ENCODE results near the gene KHDC1L.
"Not testable (repeated sequence)": the region's sequence is repeated elsewhere in the genome, so short reads cannot be mapped to it uniquely, and the experiment has no call there.

Gene KHDC1L, protein sequence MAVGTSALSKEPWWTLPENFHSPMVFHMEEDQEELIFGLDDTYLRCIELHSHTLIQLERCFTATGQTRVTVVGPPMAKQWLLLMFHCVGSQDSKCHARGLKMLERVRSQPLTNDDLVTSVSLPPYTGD

DNA sequence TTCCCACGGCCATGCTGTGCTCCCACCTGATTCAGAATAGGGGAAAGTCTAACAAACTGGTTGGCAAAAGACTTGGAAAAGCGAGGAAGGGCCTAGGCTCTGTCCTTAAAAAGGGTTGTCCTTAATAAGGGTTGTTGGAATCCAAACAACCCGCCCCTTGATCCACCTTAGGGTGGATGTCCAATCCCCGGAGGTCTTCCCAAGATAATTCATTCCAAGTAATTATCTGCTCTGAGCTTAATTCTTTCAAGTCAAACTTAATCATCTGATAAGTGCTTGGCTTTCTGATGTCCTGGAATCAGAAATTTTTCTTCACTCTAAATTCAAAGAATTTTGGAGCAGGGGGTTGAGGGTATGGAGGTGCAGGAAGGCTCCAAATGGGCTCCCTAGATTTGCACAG lies at the start of gene KHDC1L:
KHDC1L (minus strand) TSS at position 101 of the 400 bp plus-strand sequence; CDS start at position 13, 88 bp downstream.
- no peak for DNase-seq

DNA sequence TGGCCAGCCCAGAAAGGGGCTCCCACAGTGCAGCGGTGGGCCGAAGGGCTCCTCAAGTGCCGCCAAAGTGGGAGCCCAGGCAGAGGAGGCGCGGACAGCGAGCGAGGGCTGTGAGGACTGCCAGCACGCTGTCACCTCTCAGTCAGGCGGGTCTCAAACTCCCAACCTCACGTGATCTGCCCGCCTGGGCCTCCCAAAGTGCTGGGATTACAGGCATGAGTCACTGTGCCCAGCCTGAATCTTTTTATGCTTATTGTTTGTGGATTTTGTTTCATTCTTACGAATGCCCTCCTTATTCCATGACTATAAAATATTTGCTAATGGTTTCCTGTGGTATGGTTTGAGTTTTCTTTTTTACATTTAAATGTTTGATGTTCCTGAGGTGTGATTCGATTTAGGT lies 44.0 kb upstream of the KHDC1L start:
- DNase-seq: not testable (repeated sequence)

DNA sequence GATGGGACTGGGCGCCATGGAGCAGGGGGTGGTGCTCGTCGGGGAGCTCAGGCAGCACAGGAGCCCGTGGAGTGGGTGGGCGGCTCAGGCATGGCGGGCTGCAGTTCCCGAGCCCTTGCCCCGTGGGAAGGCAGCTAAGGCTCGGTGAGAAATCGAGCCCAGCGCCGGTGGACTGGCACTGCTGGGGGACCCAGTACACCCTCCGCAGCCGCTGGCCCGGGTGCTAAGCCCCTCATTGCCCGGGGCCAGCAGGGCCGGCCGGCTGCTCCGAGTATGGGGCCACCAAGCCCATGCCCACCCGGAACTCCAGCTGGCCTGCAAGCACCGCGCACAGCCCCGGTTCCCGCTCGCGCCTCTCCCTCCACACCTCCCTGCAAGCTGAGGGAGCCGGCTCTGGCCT lies 43.6 kb upstream of the KHDC1L start:
- DNase-seq: not testable (repeated sequence)

DNA sequence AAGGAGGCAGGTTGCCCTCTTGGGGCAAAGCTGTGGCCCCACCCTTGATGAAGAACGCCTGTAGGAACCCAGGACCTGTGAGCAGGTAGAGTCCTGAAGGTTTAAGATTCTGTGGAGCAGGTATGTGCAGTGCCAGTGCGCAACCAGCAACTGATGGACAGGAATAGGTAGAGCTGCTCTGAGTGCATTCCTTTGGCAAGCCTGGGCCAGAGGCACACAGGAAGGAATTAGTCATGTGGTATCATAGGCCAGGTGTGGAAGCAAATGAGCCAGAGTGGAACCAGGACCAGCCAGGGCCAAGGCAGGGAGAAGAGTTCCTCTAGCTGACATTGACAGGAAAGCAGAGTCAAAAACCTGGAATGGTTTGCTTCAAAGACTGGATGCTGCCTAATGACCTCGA lies 39.1 kb upstream of the KHDC1L start:
- DNase-seq: no peak

DNA sequence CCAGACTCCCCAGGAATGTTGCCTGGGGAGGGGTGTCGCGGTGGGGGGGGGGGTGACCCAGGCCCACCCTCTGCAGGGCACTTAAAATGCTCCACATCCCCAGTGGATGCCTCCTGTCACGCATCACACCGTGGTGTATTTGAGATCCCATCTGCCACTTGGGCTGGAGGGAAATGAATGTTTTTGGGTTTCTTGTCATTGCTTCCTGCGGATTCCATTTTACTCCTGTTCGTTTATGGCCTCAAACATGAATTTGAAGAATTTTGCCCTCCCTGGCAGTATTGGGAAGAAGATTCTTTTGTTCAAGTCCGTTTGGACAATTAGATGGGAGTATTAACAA lies 38.2 kb upstream of the KHDC1L start:
- no peak for DNase-seq

DNA sequence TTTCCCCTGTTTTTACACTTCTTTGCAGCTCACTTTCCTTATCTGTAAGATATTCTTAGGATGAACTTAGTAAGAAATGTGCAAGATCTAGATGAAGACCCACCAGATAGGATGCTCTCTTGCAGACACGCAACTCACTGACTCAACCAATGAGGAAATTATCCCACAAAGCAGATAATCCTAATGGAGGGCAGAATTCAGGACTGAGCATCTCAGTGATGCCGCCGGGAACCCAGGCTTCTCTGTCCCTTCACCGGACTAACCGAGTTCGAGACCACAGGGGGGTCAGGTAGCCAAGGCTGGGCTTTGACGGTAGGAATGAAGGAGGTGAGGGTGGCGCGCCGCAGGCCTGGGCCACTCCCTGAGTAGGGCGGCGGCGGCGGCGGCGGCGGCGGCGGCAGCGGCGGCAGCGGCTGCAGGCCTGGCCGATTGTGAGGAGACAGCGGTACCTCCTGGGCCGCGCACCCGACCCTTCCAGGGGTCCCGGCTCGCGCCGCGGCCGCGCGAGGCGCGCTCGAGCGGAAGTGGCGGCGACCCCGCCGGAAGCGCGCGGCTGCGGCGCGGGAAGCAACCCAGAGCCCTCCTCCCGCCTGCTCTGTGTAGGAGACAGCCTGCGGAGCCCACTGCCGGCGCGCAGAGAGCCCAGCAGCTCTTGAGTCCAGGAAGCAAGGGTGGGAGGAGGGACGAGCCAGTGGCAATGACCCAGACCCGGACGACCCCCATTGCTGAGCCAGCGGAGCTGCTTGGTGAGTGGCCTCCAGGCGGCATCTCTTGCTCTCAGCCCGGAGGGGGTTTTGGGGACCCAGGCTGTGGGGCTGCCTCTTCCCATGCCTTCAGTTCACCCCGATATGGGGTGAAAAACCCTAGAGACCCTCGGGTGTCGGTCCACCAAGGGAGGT lies 37.6 kb upstream of the KHDC1L start, which contains the start of gene KHDC1:
KHDC1 (minus strand) TSS at position 526 of the 899 bp plus-strand sequence. CDS start 20,679 bp downstream, outside the sequence.
- peak; percentile 63 for DNase-seq

DNA sequence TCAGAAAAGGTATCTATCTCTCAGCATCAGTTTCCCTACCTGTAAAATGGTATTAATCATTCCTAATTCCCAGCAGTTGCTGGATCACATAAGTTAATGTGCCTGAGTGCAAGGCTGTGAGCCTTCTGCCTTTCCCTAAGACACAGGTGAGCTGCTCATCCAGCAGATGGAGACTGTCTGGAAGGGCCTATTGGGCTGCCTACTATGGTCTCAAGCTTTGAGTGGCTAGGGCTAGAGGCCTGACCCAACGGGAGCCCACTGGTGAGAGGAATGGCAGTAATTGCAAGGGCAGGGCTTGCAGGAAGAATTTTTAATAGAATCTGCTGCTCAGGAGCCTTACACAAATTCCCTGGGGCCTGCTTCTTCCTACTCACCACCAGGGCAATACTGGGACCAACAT lies 33.4 kb upstream of the KHDC1L start:
- DNase-seq: no peak

DNA sequence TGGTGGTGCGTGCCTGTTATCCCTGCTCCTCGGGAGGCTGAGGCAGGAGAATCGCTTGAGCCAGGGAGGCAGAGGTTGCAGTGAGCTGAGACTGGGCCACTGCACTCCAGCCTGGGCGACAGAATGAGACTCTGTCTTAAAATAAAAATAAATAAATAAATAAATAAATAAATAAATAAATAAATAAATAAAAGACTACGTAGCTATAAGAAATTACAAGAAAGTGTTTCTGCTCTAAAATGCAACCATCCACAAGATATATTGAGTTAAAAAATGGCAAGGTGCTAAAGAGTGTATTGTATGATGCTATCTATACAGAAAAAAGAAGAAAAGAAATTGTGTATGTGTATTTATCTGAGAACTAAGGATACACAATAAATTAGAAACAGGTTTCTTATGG lies 29.0 kb upstream of the KHDC1L start:
- not testable (repeated sequence) for DNase-seq

DNA sequence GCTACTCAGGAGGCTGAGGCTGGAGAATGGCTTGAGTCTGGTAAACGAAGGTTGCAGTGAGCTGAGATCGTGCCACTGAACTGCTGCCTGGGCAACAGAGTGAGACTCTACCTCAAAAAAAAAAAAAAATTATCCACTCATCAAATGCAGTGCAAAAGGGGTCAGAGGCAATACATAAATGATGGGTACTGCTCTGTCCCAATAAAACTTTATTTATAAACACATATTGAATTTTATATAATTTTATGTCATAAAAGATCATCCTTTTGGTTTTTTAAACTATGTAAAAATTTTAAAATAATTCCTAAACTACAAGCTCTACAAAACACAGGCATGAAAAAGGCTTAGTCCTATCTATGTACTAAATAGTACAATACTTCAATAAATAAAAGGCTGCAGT lies 27.4 kb upstream of the KHDC1L start:
- DNase-seq: no peak

DNA sequence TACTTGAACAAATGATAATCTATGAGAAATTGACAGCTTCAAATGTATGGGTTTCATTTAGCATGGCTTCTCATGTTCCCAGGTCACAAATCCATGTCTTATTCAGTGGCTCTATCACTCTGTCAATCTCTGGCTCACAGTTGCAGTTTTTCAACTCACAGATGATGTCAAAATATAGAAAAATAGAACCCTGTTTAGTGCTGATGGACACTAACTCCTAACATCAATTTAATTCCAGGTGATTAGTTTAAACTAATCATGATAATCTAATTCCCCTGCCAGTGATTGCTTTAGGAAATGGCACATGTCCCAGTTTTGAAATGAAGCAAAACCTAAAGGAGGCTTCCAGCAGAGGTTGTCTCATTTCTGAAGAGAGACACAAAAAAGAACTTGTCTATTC lies 24.7 kb upstream of the KHDC1L start:
- DNase-seq: no peak

DNA sequence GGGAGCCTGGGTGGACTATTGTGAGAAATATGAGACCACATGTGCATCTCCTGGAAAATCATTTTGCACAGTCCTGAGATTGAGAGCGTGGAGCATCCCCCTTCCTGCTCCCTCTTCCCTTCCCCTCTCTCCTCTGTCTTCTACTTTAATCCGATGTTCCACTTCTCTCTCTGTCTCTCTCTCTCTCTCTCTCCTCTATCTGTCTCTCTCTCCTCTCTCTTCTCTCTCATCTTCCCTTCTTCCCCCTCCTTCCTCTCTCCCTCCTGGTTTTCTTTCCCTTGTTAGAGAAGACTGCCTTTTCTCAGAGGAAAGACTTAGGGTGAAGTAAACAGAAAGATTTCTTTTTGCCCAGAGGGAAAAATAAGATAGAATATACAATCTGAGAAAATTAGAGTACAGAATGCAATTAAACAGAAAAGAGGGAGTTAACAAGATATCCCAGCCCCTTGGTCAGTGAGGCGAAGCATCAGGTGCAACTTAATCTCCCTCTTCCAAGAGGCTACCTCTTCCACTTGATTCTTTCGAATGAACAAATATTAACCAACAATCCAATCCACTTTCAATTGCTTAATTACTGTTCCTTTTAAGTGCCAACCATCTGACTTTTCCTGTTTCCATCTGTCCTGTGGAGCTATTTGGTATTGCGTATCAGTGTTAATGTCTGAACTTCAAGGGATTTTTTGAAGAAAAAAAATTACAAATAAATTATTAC lies 23.1 kb upstream of the KHDC1L start:
- no peak for DNase-seq

DNA sequence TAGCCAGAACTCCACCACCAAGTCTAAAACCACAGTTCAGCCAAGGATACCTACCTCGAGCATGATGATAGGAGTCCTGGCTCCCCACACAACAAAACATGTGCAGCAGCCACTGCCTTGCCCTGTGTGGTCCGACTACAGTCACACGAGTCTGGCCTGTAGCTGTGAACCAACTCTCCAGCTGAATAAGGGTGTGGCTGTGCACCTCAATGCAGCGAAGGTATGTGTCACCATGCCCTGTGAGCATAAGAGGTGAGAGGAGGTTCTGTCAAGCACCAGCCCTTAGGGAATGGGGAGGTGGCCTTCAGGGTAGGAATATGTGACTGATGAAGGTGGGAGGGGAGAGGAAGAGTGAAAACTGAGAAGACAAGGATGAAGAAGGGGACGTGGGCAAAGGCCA lies 16.7 kb upstream of the KHDC1L start:
- DNase-seq: no peak

DNA sequence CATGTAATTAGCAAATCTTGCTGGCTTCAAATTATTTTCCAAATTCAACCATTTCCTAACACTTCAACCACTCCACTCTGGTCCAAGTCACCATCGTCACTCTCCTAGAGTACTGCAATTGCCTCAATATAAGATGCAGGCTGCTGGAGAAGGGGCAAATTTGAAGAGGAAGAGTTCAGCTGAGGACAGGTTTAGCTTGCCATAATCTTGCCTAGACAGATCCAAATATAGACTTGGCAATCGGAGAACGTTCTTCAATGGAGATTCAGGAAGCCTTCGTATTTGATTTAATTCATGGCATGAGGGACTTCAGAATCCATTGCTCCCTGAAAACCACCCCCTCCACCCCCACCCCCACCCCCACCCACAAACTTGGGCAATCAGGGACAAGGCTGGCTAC lies 15.4 kb upstream of the KHDC1L start:
- no peak for DNase-seq

DNA sequence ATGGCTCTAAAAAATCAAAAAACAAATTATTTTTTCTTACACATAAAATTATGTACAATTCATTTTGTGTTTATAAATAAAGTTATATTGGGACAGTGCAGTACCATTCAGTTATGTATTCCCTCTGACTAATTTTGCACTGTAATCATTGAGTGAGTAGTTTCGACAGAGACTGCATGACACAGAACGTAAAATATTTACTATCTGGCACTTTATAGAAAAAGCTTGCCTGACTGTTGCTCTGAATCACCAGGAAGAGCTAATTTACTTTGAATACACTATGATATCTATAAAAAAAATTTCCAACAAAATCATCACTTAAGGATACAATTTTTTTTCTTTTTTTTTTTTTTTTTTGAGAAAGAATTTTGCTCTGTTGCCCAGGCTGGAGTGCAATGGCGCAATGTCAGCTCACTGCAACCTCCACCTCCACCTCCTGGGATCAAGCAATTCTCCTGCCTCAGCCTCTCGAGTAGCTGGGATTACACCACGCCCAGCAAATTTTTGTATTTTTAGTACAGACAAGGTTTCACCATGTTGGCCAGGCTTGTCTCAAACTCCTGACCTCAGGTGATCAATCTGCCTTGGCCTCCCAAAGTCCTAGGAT lies 11.0 kb upstream of the KHDC1L start:
- DNase-seq: no peak

DNA sequence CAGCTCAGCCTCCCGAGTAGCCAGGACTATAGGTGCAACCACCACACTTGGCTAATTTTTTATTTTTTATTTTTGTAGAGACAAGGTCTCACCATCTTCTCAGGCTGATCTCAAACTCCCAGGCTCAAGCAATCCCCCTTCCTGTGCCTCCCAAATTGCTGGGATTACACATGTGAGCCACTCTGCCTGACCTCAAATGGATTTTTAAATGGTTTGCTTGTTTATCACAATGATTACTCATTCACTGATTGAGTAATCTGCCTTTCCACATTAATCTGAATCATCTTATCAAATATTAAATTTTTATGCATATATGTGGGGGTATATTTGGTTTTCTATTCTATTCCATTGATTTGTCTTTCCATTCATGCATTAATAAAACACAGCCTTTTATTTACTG lies 9.4 kb upstream of the KHDC1L start:
- DNase-seq: no peak

DNA sequence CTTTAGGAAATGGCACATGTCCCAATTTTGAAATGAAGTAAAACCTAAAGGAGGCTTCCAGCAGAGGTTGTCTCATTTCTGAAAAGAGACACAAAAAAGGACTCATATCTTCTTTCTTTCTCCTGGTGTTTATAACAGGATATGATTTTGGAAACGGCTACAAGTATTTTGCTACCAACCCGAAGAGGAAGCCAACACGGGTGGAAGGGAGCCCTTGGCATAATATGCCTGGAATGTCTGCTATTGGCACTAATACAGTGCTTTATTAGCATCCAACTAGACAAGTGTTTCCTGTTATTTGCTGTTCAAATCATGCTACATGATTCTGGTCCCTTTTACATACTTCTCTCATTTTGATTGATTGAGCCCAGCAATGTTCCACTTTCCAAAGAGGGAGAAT lies 8.7 kb upstream of the KHDC1L start:
- DNase-seq: not testable (repeated sequence)

DNA sequence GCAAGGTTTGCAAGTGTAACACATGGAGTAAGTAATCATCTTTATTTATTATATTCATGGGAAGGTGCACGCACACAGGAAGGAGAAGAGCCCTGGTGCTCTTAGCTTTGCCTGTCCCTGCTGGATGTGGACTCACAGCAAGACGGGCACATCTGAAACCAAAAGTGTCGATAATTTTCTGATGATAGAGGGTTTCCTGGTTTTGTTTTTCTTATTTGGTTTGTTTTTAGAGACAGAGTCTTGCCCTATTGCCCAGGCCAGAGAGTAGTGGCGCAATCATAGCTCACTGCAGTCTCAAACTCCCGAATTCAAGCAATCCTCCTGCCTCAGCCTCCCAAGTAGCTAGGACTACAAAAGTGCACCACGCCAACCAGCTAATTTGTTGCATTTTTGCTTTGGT lies 7.8 kb upstream of the KHDC1L start:
- no peak for DNase-seq

DNA sequence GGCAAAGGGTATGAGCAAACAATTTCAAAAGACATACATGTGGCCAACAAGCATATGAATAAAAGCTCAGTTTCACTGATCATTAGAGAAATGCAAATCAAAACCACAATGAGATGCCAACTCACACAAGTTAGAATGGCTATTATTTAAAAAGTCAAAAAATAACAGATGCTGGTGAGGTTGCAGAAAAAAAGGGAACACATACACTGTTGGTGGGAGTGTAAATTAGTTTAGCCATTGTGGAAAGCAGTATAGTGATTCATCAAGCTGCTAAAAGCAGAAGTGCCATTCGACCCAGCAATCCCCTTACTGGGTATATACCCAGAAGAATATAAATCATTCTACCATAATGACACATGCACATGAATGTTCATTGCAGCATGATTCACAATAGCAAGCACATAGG lies 6.7 kb upstream of the KHDC1L start:
- no peak for DNase-seq

DNA sequence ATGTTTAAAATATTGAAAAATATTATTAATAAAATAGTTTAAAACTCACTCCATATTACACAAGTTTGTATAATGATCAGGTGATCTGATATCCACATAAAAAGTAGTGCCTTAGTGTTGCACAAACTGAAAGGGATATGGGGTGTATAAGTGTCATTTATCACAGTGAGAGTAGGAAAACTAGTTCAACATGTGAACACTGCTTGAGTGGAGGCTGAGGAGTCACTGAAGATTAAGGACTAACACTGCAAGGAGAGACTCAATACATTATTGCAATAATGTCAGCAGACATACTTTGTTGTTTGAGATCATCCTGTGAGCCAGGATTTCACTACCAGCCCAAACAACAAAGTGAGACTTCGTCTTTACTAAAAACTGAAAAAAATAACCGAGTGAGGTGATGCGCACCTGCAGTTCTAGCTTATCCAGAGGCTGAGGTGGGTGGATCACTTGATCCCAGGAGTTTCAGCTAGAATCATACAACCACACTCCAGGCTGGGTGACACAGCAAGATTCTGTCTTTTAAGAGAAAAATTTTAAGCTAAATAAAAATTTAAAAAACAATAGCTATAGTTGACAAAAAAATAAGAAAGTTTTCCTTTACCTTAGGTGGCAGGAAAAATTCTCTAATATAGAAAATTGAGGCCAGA lies 2.4 kb upstream of the KHDC1L start:
- DNase-seq: no peak

DNA sequence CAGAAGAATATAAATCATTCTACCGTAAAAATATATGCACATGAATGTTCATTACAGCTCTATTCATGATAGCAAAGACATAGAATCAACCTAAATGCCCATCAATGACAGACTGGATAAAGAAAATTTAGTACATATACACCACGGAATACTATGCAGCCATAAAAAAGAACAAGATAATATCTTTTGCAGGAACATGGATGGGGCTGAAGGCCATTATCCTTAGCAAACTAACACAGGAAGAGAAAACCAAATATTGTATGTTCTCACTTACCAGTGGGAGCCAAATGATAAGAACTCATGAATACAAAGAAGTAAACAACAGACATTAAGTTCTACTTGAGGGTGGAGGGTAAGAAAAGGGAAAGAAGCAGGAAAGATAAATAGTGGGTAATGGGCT lies 8.4 kb downstream of the KHDC1L start:
- DNase-seq: no peak

DNA sequence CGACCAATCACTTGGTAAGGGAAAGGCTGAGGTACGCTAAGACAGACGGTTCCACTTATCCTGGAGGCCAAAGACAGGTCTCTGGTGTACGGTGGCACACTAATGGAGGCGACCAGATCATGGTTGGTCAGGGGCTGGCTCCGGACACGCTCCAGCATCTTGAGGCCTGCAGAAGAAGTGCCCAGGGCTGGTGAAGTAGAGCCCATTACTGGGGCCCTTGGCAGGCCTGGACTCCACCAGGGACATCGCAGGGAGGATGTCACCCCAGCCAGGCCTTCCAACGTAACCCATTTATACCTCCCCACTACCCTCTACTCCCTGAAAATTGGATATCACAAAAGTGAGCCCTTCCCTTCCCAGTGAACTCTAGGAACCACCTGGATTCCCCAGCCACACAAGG lies 16.2 kb downstream of the KHDC1L start:
- no peak for DNase-seq

DNA sequence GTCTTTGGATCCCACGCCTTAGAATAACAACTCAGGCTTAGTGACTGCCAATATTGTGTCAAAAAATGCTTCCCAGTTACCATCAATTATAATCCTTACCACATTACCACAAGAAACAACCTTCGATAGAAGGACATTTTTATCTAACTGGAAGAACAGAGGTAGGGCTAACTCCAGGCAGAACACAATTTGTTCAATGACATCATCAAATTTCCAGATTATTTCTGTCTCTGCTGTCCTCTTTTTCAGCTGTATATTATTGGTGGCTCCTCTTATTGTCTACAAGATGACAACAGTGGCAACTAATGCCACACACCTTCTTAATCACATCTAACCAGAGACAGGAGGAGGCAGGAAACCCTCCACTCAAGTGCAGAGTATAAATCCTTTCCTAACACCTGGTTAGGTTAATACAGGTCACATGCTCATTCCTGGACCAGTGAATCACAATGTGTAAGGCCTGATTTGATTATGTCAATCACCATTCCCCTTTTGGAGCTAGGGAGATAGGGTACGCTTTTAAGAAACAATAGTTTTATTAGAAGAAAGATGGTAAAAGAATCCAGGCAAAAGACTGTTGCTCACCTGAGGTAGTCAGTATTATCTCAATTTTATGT lies 18.0 kb downstream of the KHDC1L start:
- DNase-seq: no peak

DNA sequence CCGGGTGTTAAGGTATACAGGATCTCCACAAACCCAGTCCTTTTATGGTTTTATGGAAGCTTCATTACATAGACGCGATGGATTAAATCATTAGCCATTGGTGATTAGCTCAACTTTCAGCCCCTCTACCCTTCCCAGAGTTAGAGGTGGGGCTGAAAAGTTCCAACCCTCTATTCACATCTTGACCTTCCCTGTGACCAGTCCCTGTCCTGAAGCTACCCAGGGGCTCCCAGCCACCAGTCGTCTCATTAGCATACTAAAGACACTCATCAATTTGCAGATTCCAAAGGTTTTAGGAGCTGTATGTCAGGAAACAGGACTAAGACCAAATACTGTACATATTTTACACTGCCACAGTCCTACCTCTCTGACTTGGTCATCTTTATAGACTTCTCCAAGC lies 21.0 kb downstream of the KHDC1L start:
- DNase-seq: no peak
